Gastroesophageal sphincter (tissue), 3 donors: Measurements from ENCODE around the gene TRAPPC5.

Experiments used
- CTCF ChIP-seq, 4 experiments: fragments of 200-600 bp in 2 of 4; fragments of 450-650 bp in 2 of 4; sonication (generic) in 1 of 4; IDR thresholded peaks; one replicate each; pipeline ENCODE4 v1.5.1; 2017 to 2019; ENCODE audit warnings: antibody characterized with exemption in 4 of 4, mild to moderate bottlenecking in 2 of 4, moderate library complexity in 2 of 4
- EP300 ChIP-seq: sonication (generic); formaldehyde crosslinking; IDR thresholded peaks from one replicate; pipeline ENCODE4 v1.6.1; 2017; ENCODE audit warnings: antibody characterized with exemption, mild to moderate bottlenecking
- POLR2A ChIP-seq, 2 donors: fragments of 450-650 bp; IDR thresholded peaks; one replicate each; pipeline ENCODE4 v1.6.1; 2017; ENCODE audit warnings: antibody characterized with exemption in 2 of 2, mild to moderate bottlenecking in 2 of 2, moderate library complexity in 1 of 2

GRCh38 chr19:7643031-7643415 is 37.6 kb upstream of the TRAPPC5 start:
- TF ChIP-seq CTCF (IDR thresholded peaks at IDR 0.05): no peak
- TF ChIP-seq EP300: no peak
- TF ChIP-seq POLR2A (IDR thresholded peaks at IDR 0.05): no peak
